ENCODE data around the gene TRPV4.

GRCh38 chr12:109735051-109735521 lies 98.1 kb downstream of the TRPV4 start:
- no peak for TF ChIP-seq SMC3 (conservative IDR thresholded peaks at IDR 0.05; ENCODE audit: poor library complexity)
- no peak for TF ChIP-seq CTCF (IDR thresholded peaks at IDR 0.05; ENCODE audit: poor library complexity, severe bottlenecking)
- TF ChIP-seq MXI1 (conservative IDR thresholded peaks at IDR 0.05; ENCODE audit: poor library complexity, severe bottlenecking): no peak
- TF ChIP-seq REST (IDR thresholded peaks at IDR 0.05; ENCODE audit: borderline replicate concordance): no peak
- no peak for TF ChIP-seq POLR2AphosphoS5 (IDR thresholded peaks at IDR 0.05)
